Activated T-helper 1 cell treated with anti-CD3 and anti-CD28 coated beads, Interleukin-12 subunit alpha, Interleukin-12 subunit beta, Interleukin-2, Interleukin-4 antibody, amounts not matched to agents 30 ng/mL and 10 ng/mL and 1 ng/mL, durations not matched to agents 14 hours and 24 hours and 36 hours (primary cell): ENCODE measurements around the gene ZNF12. TPM values are rescaled to one million over a fixed set of nuclear protein-coding genes. Genes with fewer than 3 reads are reported as not detected.
"Not testable (repeated sequence)": the region's sequence is repeated elsewhere in the genome, so short reads cannot be mapped to it uniquely, and the experiment has no call there.

Experiments
- DNase-seq: peaks from one replicate; pipeline ENCODE4 v3.0.0; 2021; ENCODE audit warnings: low spot score
- H3K27ac Mint-ChIP-seq: one replicate; pipeline ENCODE4 v1.8.0; 2021; ENCODE audit warnings: mild to moderate bottlenecking, mixed read lengths
- H3K27me3 Mint-ChIP-seq: one replicate; pipeline ENCODE4 v1.8.0; 2022; ENCODE audit warnings: mild to moderate bottlenecking, moderate library complexity, mixed read lengths; ENCODE audit not compliant: insufficient read depth
- H3K36me3 Mint-ChIP-seq: one replicate; pipeline ENCODE4 v1.8.0; 2021; ENCODE audit warnings: low read depth, mixed read lengths
- H3K4me1 Mint-ChIP-seq: one replicate; pipeline ENCODE4 v1.8.0; 2021; ENCODE audit warnings: low read depth, mixed read lengths
- H3K4me3 Mint-ChIP-seq: one replicate; pipeline ENCODE4 v1.8.0; 2021; ENCODE audit warnings: mild to moderate bottlenecking, moderate library complexity, mixed read lengths
- H3K9me3 Mint-ChIP-seq: one replicate; pipeline ENCODE4 v1.8.0; 2021; ENCODE audit warnings: mixed read lengths
- intact Hi-C: fragments of 100-400 bp; cut with micrococcal nuclease; formaldehyde crosslinking; loops from one replicate; pipeline ENCODE4 v1.15.1; 2024
- total RNA-seq: library from RNA; stranded (reverse); gene quantifications from 2 replicates; pipeline ENCODE4 v1.2.3, GENCODE V29; 2022

The ZNF12 gene
- total RNA-seq = 19.7 and 20.9 TPM in 2 replicates

GRCh38 chr7:6706666-6707407, at the start of gene ZNF12:
Gene ZNF12 (minus strand): TSS chr7:6706947. CDS start chr7:6705173, 1,774 bp downstream.
- Mint-ChIP-seq H3K4me3 (peak within 1 kb of the TSS; percentile 95), H3K27me3 (peaks cover 2% of the 10 kb centered on the region), H3K27ac (peak within 1 kb of the TSS; percentile 90), H3K4me1 (peaks cover 31% of the 10 kb centered on the region), H3K36me3 (peaks cover 41% of the 10 kb centered on the region), H3K9me3 (peaks cover 44% of the 10 kb centered on the region)
- peak; percentile 93 for DNase-seq
- intact Hi-C loops = loop anchor here (1.0 to 5.0 kb wide), 5 partner anchors 15 to 475 kb away; partner anchors contain the start of genes C1GALT1 and INTS15

GRCh38 chr7:6753964-6754363, 47.2 kb upstream of the ZNF12 start, which contains the start of gene RSPH10B2:
Gene RSPH10B2 (plus strand): TSS chr7:6754103. CDS start chr7:6757678, 3,575 bp downstream.
- DNase-seq, H3K9me3 Mint-ChIP-seq, H3K27me3 Mint-ChIP-seq, H3K36me3 Mint-ChIP-seq, intact Hi-C loops, H3K4me3 Mint-ChIP-seq, H3K27ac Mint-ChIP-seq, H3K4me1 Mint-ChIP-seq: not testable (repeated sequence)

GRCh38 chr7:6750173-6750572, 43.4 kb upstream of the ZNF12 start:
- DNase-seq, H3K9me3 Mint-ChIP-seq, intact Hi-C loops, H3K4me3 Mint-ChIP-seq, H3K27me3 Mint-ChIP-seq, H3K27ac Mint-ChIP-seq, H3K4me1 Mint-ChIP-seq, H3K36me3 Mint-ChIP-seq: not testable (repeated sequence)

- H3K4me3 Mint-ChIP-seq, H3K4me1 Mint-ChIP-seq, H3K36me3 Mint-ChIP-seq, H3K27me3 Mint-ChIP-seq, intact Hi-C loops, DNase-seq, H3K27ac Mint-ChIP-seq, H3K9me3 Mint-ChIP-seq: not testable (repeated sequence)
Observed at GRCh38 chr7:6749335-6749734, 42.6 kb upstream of the ZNF12 start.

GRCh38 chr7:6744410-6745100, 37.8 kb upstream of the ZNF12 start:
- H3K4me1 Mint-ChIP-seq, H3K9me3 Mint-ChIP-seq, H3K4me3 Mint-ChIP-seq, H3K27me3 Mint-ChIP-seq, intact Hi-C loops, DNase-seq: not testable (repeated sequence)
- Mint-ChIP-seq H3K36me3 (peaks cover 18% of the 10 kb centered on the region), H3K27ac (peak overlapping the region; percentile 61)

GRCh38 chr7:6738415-6738814, 31.7 kb upstream of the ZNF12 start:
- peaks cover 50% of the 10 kb centered on the region for H3K36me3 Mint-ChIP-seq
- intact Hi-C loops, H3K27ac Mint-ChIP-seq, H3K27me3 Mint-ChIP-seq, DNase-seq, H3K4me1 Mint-ChIP-seq, H3K4me3 Mint-ChIP-seq, H3K9me3 Mint-ChIP-seq: not testable (repeated sequence)

GRCh38 chr7:6730343-6730633, 23.5 kb upstream of the ZNF12 start:
- peaks cover 2% of the 10 kb centered on the region for H3K27me3 Mint-ChIP-seq
- DNase-seq = no peak
- peak overlapping the region; percentile 78 for H3K27ac Mint-ChIP-seq
- intact Hi-C loops = no loop called here
- peak overlapping the region; percentile 93 for H3K4me3 Mint-ChIP-seq
- peaks cover 32% of the 10 kb centered on the region for H3K36me3 Mint-ChIP-seq
- peaks cover 4% of the 10 kb centered on the region for H3K9me3 Mint-ChIP-seq
- H3K4me1 Mint-ChIP-seq = peaks cover 27% of the 10 kb centered on the region

GRCh38 chr7:6729492-6730342, 23.0 kb upstream of the ZNF12 start:
- peaks cover 2% of the 10 kb centered on the region for H3K27me3 Mint-ChIP-seq

GRCh38 chr7:6728893-6729491, 22.2 kb upstream of the ZNF12 start:
- Mint-ChIP-seq H3K4me1 (peaks cover 27% of the 10 kb centered on the region), H3K4me3 (peak overlapping the region; percentile 93)
- intact Hi-C loops = loop anchor here (1.0 to 10.0 kb wide), 4 partner anchors 22 to 916 kb away; partner anchors contain the start of genes CCZ1B, UMAD1 and ZDHHC4

More at GRCh38 chr7:6729492-6730342, 23.0 kb upstream of the ZNF12 start:
- Mint-ChIP-seq H3K4me3 (peak overlapping the region; percentile 93), H3K4me1 (peaks cover 27% of the 10 kb centered on the region), H3K9me3 (peaks cover 4% of the 10 kb centered on the region), H3K27ac (peak overlapping the region; percentile 80), H3K36me3 (peaks cover 28% of the 10 kb centered on the region)
- DNase-seq = peak; percentile 81
- intact Hi-C loops = loop anchor here (1.0 to 10.0 kb wide), 4 partner anchors 22 to 915 kb away; partner anchors contain the start of genes CCZ1B, UMAD1 and ZDHHC4

GRCh38 chr7:6727663-6728062, 20.9 kb upstream of the ZNF12 start:
- no peak for DNase-seq
- Mint-ChIP-seq H3K9me3 (peaks cover 4% of the 10 kb centered on the region), H3K27ac (no peak overlapping the region), H3K27me3 (peaks cover 2% of the 10 kb centered on the region), H3K36me3 (peaks cover 11% of the 10 kb centered on the region), H3K4me3 (no peak overlapping the region), H3K4me1 (peaks cover 22% of the 10 kb centered on the region)
- intact Hi-C loops = loop anchor here (5.0 to 10.0 kb wide), 3 partner anchors 100 to 917 kb away; partner anchors contain the start of genes CCZ1B, UMAD1 and ZDHHC4

More at GRCh38 chr7:6728893-6729491, 22.2 kb upstream of the ZNF12 start:
- H3K9me3 Mint-ChIP-seq, DNase-seq, H3K27me3 Mint-ChIP-seq: not testable (repeated sequence)
- Mint-ChIP-seq H3K27ac (peak overlapping the region; percentile 80), H3K36me3 (peaks cover 22% of the 10 kb centered on the region)

- not testable (repeated sequence) for H3K27ac Mint-ChIP-seq, H3K9me3 Mint-ChIP-seq, H3K27me3 Mint-ChIP-seq, H3K4me3 Mint-ChIP-seq, DNase-seq, H3K36me3 Mint-ChIP-seq
- H3K4me1 Mint-ChIP-seq = peaks cover 15% of the 10 kb centered on the region
- intact Hi-C loops = loop anchor here (5.0 to 10.0 kb wide), 3 partner anchors 101 to 918 kb away; partner anchors contain the start of genes CCZ1B, UMAD1 and ZDHHC4
Observed at GRCh38 chr7:6726341-6726740, 19.6 kb upstream of the ZNF12 start.

- H3K4me3 Mint-ChIP-seq = no peak overlapping the region
- H3K9me3 Mint-ChIP-seq = peaks cover 4% of the 10 kb centered on the region
- peaks cover 2% of the 10 kb centered on the region for H3K36me3 Mint-ChIP-seq
- no peak for DNase-seq
- peaks cover 6% of the 10 kb centered on the region for H3K4me1 Mint-ChIP-seq
- H3K27ac Mint-ChIP-seq = no peak overlapping the region
- H3K27me3 Mint-ChIP-seq = peaks cover 6% of the 10 kb centered on the region
- intact Hi-C loops = loop anchor here (5.0 to 10.0 kb wide), 3 partner anchors 102 to 920 kb away; partner anchors contain the start of genes CCZ1B, UMAD1 and ZDHHC4
Observed at GRCh38 chr7:6725003-6725402, 18.3 kb upstream of the ZNF12 start.
